Liver (tissue), 9 donors: ENCODE measurements around the gene HUNK. TPM values are rescaled to one million over a fixed set of nuclear protein-coding genes. Genes with fewer than 3 reads are reported as not detected.

Source experiments
- DNase-seq: peaks from one replicate; pipeline ENCODE4 v3.0.0-alpha.2; 2017; ENCODE audit warnings: low spot score
- H3K27ac ChIP-seq, 2 donors: one replicate each; pipeline ENCODE4 v1.7.0; 2013; ENCODE audit warnings: inconsistent platforms in 2 of 2, low read length in 2 of 2, control low read depth in 1 of 2, low read depth in 1 of 2, mild to moderate bottlenecking in 1 of 2
- H3K27me3 ChIP-seq, 4 donors: one replicate each; pipeline versions ENCODE4 v1.6.1 to v1.7.0; 2013; ENCODE audit warnings: low read length in 3 of 4, inconsistent platforms in 1 of 4, mild to moderate bottlenecking in 1 of 4, moderate library complexity in 1 of 4; ENCODE audit not compliant: control insufficient read depth in 4 of 4, insufficient read depth in 4 of 4
- H3K36me3 ChIP-seq, 4 donors: one replicate each; pipeline versions ENCODE4 v1.6.1 to v1.7.0; 2013; ENCODE audit warnings: low read length in 3 of 4, mild to moderate bottlenecking in 3 of 4, low read depth in 1 of 4, moderate library complexity in 1 of 4; ENCODE audit not compliant: control insufficient read depth in 4 of 4, insufficient read depth in 3 of 4
- H3K4me1 ChIP-seq, 4 donors: one replicate each; pipeline versions ENCODE4 v1.6.1 to v1.7.0; 2013; ENCODE audit warnings: low read length in 3 of 4, mild to moderate bottlenecking in 3 of 4, moderate library complexity in 1 of 4; ENCODE audit not compliant: control insufficient read depth in 4 of 4, insufficient read depth in 4 of 4
- H3K4me3 ChIP-seq, 3 donors: one replicate each; pipeline versions ENCODE4 v1.6.1 to v1.7.0; 2013; ENCODE audit warnings: low read length in 3 of 3, control low read depth in 1 of 3, low read depth in 1 of 3, mild to moderate bottlenecking in 1 of 3
- H3K9ac ChIP-seq, 2 donors: one replicate each; pipeline ENCODE4 v1.7.0; 2013; ENCODE audit warnings: low read length in 2 of 2, mild to moderate bottlenecking in 2 of 2, moderate library complexity in 2 of 2, control low read depth in 1 of 2, low read depth in 1 of 2
- H3K9me3 ChIP-seq, 4 donors: one replicate each; pipeline versions ENCODE4 v1.6.1 to v1.7.0; 2013; ENCODE audit warnings: low read length in 3 of 4; ENCODE audit not compliant: control insufficient read depth in 4 of 4
- CTCF ChIP-seq: fragments of 150-350 bp; IDR thresholded peaks from 2 replicates; pipeline ENCODE4 v1.5.1; 2017; ENCODE audit warnings: improper control_type of control experiment, low read depth, low read length; ENCODE audit not compliant: missing input control
- EGR1 ChIP-seq, 2 donors: IDR thresholded peaks; 2 replicates each; pipeline ENCODE4 v1.6.1; 2016 to 2018; ENCODE audit warnings: antibody characterized with exemption in 2 of 2, low read depth in 2 of 2
- FOXA1 ChIP-seq: IDR thresholded peaks from 2 replicates; pipeline ENCODE4 v1.6.1; 2016; ENCODE audit warnings: antibody characterized with exemption
- FOXA2 ChIP-seq: IDR thresholded peaks from 2 replicates; pipeline ENCODE4 v1.6.1; 2016; ENCODE audit warnings: antibody characterized with exemption
- GABPA ChIP-seq, 2 donors: IDR thresholded peaks in 1 of 2; conservative IDR thresholded peaks in 1 of 2; 2 replicates each; pipeline ENCODE4 v1.6.1; 2016; ENCODE audit warnings: antibody characterized with exemption in 2 of 2, mild to moderate bottlenecking in 1 of 2, moderate library complexity in 1 of 2
- HNF4A ChIP-seq, 2 donors: conservative IDR thresholded peaks; 2 replicates each; pipeline ENCODE4 v1.6.1; 2016; ENCODE audit warnings: antibody characterized with exemption in 2 of 2, mild to moderate bottlenecking in 2 of 2
- HNF4G ChIP-seq: IDR thresholded peaks from 2 replicates; pipeline ENCODE4 v1.6.1; 2016; ENCODE audit warnings: antibody characterized with exemption
- JUND ChIP-seq, 2 donors: IDR thresholded peaks; 2 replicates each; pipeline ENCODE4 v1.6.1; 2016; ENCODE audit warnings: antibody characterized with exemption in 2 of 2
- MAX ChIP-seq: IDR thresholded peaks from 2 replicates; pipeline ENCODE4 v1.6.1; 2016; ENCODE audit warnings: antibody characterized with exemption
- NR2F2 ChIP-seq: IDR thresholded peaks from 2 replicates; pipeline ENCODE4 v1.6.1; 2016; ENCODE audit warnings: antibody characterized with exemption
- RAD21 ChIP-seq, 2 donors: IDR thresholded peaks; 2 replicates each; pipeline ENCODE4 v1.6.1; 2016; ENCODE audit warnings: antibody characterized with exemption in 2 of 2, mild to moderate bottlenecking in 2 of 2
- RXRA ChIP-seq, 2 donors: IDR thresholded peaks; 2 replicates each; pipeline ENCODE4 v1.6.1; 2017 to 2018; ENCODE audit warnings: antibody characterized with exemption in 2 of 2, mild to moderate bottlenecking in 1 of 2
- SP1 ChIP-seq: IDR thresholded peaks from 2 replicates; pipeline ENCODE4 v1.6.1; 2018; ENCODE audit warnings: antibody characterized with exemption, mild to moderate bottlenecking
- TAF1 ChIP-seq: conservative IDR thresholded peaks from 2 replicates; pipeline ENCODE4 v1.6.1; 2016; ENCODE audit warnings: antibody characterized with exemption, mild to moderate bottlenecking
- YY1 ChIP-seq: IDR thresholded peaks from 2 replicates; pipeline ENCODE4 v1.6.1; 2016; ENCODE audit warnings: antibody characterized with exemption, mild to moderate bottlenecking
- WGBS: extraction: QIAGEN DNeasy Blood & Tissue Kit; methylation state at CpG from one replicate; pipeline ENCODE4 v1.1.7; 2013; 5-methylcytosine and 5-hydroxymethylcytosine counted together
- polyA plus RNA-seq, 2 donors: library from polyadenylated mRNA; stranded (reverse) in 1 of 2; unstranded in 1 of 2; fragments of 200-250 nt in 1 of 2; fragments of >200 nt in 1 of 2; fragmentation: Nextera tagmentation in 1 of 2; extraction: Ambion mirVana in 1 of 2; gene quantifications; one replicate each; pipeline versions ENCODE4 v1.2.1 to v1.2.3, GENCODE V29; 2013 to 2015
- total RNA-seq, 2 donors: library from RNA; depleted of rRNA; stranded (reverse); fragments of >200 nt; gene quantifications; one replicate each; pipeline ENCODE4 v1.2.3, GENCODE V29; 2014
- TF ChIP-seq, protein P1 (sequence below): IDR thresholded peaks from 2 replicates; pipeline ENCODE4 v1.6.1; 2016; ENCODE audit warnings: antibody characterized with exemption
- TF ChIP-seq, protein P2 (sequence below): IDR thresholded peaks from 2 replicates; pipeline ENCODE4 v1.6.1; 2016; ENCODE audit warnings: antibody characterized with exemption
- TF ChIP-seq, protein P3 (sequence below): IDR thresholded peaks from 2 replicates; pipeline ENCODE4 v1.6.1; 2016; ENCODE audit warnings: antibody characterized with exemption, mild to moderate bottlenecking
- donor health status: healthy.
- donor health status: healthy.
- donor health status: healthy.
- donor health status: healthy.
- donor health status: healthy.

HUNK gene
- total and polyA plus RNA-seq, 4 donors: 0.11 to 0.92 (median 0.30) TPM

DNA sequence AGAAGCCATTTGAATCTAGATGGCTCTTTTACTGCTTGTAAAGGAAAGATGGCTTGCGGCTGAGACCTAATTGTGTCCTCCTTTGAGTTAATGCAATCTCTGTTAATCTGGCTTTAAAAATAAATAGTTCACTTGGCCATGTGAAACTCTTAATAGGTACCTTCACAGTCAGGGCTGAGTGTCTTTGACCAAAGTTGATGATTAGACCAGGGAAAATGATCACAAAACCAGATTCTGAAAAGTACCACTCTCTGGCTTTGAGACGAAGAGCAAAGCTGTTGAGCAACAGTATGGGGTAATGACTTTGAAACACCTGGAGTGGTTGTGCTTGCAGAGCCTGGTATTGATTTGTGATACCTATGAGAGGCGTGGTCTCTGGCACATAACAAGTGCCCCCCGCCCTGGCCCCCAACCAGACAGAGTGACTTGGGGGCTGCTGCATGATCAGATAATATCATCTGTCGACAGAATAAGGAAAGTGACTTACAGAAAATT, 4.7 kb downstream of the HUNK start:
- no peaks in the 10 kb centered on the region for H3K9me3 ChIP-seq

More for the DNA sequence above, 4.7 kb downstream of the HUNK start:
- H3K4me1 ChIP-seq: peaks cover 3 to 15% (median 6%) of the 10 kb centered on the region in 4 donors
- H3K27ac ChIP-seq: no peak overlapping the region
- WGBS: 59% methylated on average over 5 of the region's 5 CpGs
- no peak for DNase-seq
- H3K36me3 ChIP-seq: no peaks in the 10 kb centered on the region
- H3K9ac ChIP-seq: no peak overlapping the region
- no peak overlapping the region for H3K4me3 ChIP-seq
- TF ChIP-seq, protein P1, sequence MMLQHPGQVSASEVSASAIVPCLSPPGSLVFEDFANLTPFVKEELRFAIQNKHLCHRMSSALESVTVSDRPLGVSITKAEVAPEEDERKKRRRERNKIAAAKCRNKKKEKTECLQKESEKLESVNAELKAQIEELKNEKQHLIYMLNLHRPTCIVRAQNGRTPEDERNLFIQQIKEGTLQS: no peak
- TF ChIP-seq YY1 (no peak), FOXA1 (no peak), HNF4A (conservative IDR thresholded peaks at IDR 0.05) (no peak), HNF4G (no peak), NR2F2 (no peak), MAX (no peak), RAD21 (IDR thresholded peaks at IDR 0.05) (no peak), RXRA (IDR thresholded peaks at IDR 0.05) (no peak), SP1 (no peak), FOXA2 (no peak), JUND (IDR thresholded peaks at IDR 0.05) (no peak), GABPA (IDR thresholded peaks at IDR 0.05 in 1 of 2, conservative IDR thresholded peaks at IDR 0.05 in 1 of 2) (no peak), CTCF (no peak), EGR1 (IDR thresholded peaks at IDR 0.05; ENCODE audit: low read depth in 2 of 2) (no peak), TAF1 (no peak)
- TF ChIP-seq, protein P2, sequence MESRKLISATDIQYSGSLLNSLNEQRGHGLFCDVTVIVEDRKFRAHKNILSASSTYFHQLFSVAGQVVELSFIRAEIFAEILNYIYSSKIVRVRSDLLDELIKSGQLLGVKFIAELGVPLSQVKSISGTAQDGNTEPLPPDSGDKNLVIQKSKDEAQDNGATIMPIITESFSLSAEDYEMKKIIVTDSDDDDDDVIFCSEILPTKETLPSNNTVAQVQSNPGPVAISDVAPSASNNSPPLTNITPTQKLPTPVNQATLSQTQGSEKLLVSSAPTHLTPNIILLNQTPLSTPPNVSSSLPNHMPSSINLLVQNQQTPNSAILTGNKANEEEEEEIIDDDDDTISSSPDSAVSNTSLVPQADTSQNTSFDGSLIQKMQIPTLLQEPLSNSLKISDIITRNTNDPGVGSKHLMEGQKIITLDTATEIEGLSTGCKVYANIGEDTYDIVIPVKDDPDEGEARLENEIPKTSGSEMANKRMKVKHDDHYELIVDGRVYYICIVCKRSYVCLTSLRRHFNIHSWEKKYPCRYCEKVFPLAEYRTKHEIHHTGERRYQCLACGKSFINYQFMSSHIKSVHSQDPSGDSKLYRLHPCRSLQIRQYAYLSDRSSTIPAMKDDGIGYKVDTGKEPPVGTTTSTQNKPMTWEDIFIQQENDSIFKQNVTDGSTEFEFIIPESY: no peak
- TF ChIP-seq, protein P3, sequence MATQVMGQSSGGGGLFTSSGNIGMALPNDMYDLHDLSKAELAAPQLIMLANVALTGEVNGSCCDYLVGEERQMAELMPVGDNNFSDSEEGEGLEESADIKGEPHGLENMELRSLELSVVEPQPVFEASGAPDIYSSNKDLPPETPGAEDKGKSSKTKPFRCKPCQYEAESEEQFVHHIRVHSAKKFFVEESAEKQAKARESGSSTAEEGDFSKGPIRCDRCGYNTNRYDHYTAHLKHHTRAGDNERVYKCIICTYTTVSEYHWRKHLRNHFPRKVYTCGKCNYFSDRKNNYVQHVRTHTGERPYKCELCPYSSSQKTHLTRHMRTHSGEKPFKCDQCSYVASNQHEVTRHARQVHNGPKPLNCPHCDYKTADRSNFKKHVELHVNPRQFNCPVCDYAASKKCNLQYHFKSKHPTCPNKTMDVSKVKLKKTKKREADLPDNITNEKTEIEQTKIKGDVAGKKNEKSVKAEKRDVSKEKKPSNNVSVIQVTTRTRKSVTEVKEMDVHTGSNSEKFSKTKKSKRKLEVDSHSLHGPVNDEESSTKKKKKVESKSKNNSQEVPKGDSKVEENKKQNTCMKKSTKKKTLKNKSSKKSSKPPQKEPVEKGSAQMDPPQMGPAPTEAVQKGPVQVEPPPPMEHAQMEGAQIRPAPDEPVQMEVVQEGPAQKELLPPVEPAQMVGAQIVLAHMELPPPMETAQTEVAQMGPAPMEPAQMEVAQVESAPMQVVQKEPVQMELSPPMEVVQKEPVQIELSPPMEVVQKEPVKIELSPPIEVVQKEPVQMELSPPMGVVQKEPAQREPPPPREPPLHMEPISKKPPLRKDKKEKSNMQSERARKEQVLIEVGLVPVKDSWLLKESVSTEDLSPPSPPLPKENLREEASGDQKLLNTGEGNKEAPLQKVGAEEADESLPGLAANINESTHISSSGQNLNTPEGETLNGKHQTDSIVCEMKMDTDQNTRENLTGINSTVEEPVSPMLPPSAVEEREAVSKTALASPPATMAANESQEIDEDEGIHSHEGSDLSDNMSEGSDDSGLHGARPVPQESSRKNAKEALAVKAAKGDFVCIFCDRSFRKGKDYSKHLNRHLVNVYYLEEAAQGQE: no peak
- peaks cover 0 to 5% (median 0%) of the 10 kb centered on the region in 4 donors for H3K27me3 ChIP-seq
